OCI-LY7 (cell line): ENCODE data around the gene CINP. TPM values are rescaled to one million over a fixed set of nuclear protein-coding genes. Genes with fewer than 3 reads are reported as not detected.
"Not testable (repeated sequence)": the region's sequence is repeated elsewhere in the genome, so short reads cannot be mapped to it uniquely, and the experiment has no call there.

Experiments used
- BruUV-seq: library from RNA; stranded (reverse); fragments of 400-500 nt; replicated peaks from 2 replicates; lab custom pipeline; 2021; lab: Mats Ljungman, UMichigan
- CTCF ChIA-PET: fragments of 300-600 bp; sonication (Branson Sonifier 250); formaldehyde crosslinking; loops from one replicate; lab custom pipeline; 2022; ENCODE audit warnings: antibody characterized with exemption; ENCODE audit not compliant: unreplicated experiment; lab: Charles Lee
- POLR2A ChIA-PET: fragments of 300-600 bp; sonication (Branson Sonifier 250); formaldehyde crosslinking; loops from one replicate; lab custom pipeline; 2022; ENCODE audit warnings: antibody characterized with exemption; lab: Charles Lee
- DNase-seq: peaks from one replicate; pipeline ENCODE4 v3.0.0-alpha.2; 2015; ENCODE audit warnings: low spot score
- H2AFZ ChIP-seq: fragments of 200-600 bp; sonication (generic), shearing (Covaris generic); 2 replicates; pipeline ENCODE4 v1.6.1; 2014; ENCODE audit warnings: mild to moderate bottlenecking, antibody characterized with exemption, low read length, moderate library complexity
- H3K27ac ChIP-seq: fragments of 200-600 bp; sonication (generic); 2 replicates; pipeline ENCODE4 v1.5.1; 2014; ENCODE audit warnings: mixed run types, low read depth, mild to moderate bottlenecking, moderate library complexity, low read length, inconsistent platforms; ENCODE audit not compliant: poor library complexity, severe bottlenecking
- H3K36me3 ChIP-seq: fragments of 200-600 bp; sonication (generic); 2 replicates; pipeline ENCODE4 v1.6.1; 2014; ENCODE audit warnings: mild to moderate bottlenecking, antibody characterized with exemption, low read length, moderate library complexity, mixed read lengths; ENCODE audit not compliant: insufficient read depth
- H3K4me1 ChIP-seq: fragments of 200-600 bp; sonication (generic); 2 replicates; pipeline ENCODE4 v1.5.1; 2014; ENCODE audit warnings: mild to moderate bottlenecking, low read length; ENCODE audit not compliant: insufficient read depth, poor library complexity, severe bottlenecking
- H3K4me2 ChIP-seq: fragments of 200-600 bp; sonication (generic); 2 replicates; pipeline ENCODE4 v1.6.1; 2014; ENCODE audit warnings: mild to moderate bottlenecking, low read length
- H3K4me3 ChIP-seq: fragments of 200-600 bp; sonication (generic); 2 replicates; pipeline ENCODE4 v1.5.1; 2014; ENCODE audit warnings: mild to moderate bottlenecking, low read depth, low read length; ENCODE audit not compliant: poor library complexity, severe bottlenecking
- H3K79me2 ChIP-seq: fragments of 200-600 bp; sonication (generic); 2 replicates; pipeline ENCODE4 v1.6.1; 2016; ENCODE audit warnings: low read depth, mild to moderate bottlenecking, low read length, moderate library complexity, mixed read lengths; ENCODE audit not compliant: insufficient read depth
- H3K9me2 ChIP-seq: fragments of 200-600 bp; sonication (generic); 2 replicates; pipeline ENCODE4 v1.6.1; 2016; ENCODE audit warnings: mild to moderate bottlenecking, low read length, mixed read lengths; ENCODE audit not compliant: insufficient read depth
- H3K9me3 ChIP-seq: fragments of 200-600 bp; sonication (generic); 2 replicates; pipeline ENCODE4 v1.6.1; 2014; ENCODE audit warnings: mild to moderate bottlenecking, mixed run types, low read length, mixed read lengths
- H4K20me1 ChIP-seq: fragments of 200-600 bp; sonication (generic); 2 replicates; pipeline ENCODE4 v1.6.1; 2014; ENCODE audit warnings: mild to moderate bottlenecking, antibody characterized with exemption, low read length, moderate library complexity, mixed read lengths; ENCODE audit not compliant: insufficient read depth
- EZH2phosphoT487 ChIP-seq: fragments of 200-600 bp; sonication (generic); IDR thresholded peaks from 2 replicates; pipeline ENCODE4 v1.6.1; 2018; ENCODE audit warnings: low read depth, borderline replicate concordance, mild to moderate bottlenecking, mixed run types, antibody characterized with exemption, low read length, moderate library complexity, mixed read lengths
- intact Hi-C: fragments of 100-400 bp; cut with micrococcal nuclease; formaldehyde crosslinking; loops from one replicate; pipeline ENCODE4 v1.10.0; 2022; ENCODE audit not compliant: unreplicated experiment
- total RNA-seq, 2 experiments: library from RNA; depleted of rRNA in 1 of 2; stranded (reverse); fragments of >200 nt in 1 of 2; shearing (Covaris generic) in 1 of 2; gene quantifications; 2 replicates each; pipeline ENCODE4 v1.2.3, GENCODE V29; 2014 to 2022
- TF ChIP-seq, protein P1 (sequence below): fragments of 200-600 bp; sonication (generic); conservative IDR thresholded peaks from 2 replicates; pipeline ENCODE4 v1.5.1; 2014; ENCODE audit warnings: mild to moderate bottlenecking, antibody characterized with exemption, low read length, moderate library complexity, mixed read lengths

Gene CINP
- total RNA-seq, 2 experiments from 2014 or later, result 28.2 to 29.8 TPM

DNA sequence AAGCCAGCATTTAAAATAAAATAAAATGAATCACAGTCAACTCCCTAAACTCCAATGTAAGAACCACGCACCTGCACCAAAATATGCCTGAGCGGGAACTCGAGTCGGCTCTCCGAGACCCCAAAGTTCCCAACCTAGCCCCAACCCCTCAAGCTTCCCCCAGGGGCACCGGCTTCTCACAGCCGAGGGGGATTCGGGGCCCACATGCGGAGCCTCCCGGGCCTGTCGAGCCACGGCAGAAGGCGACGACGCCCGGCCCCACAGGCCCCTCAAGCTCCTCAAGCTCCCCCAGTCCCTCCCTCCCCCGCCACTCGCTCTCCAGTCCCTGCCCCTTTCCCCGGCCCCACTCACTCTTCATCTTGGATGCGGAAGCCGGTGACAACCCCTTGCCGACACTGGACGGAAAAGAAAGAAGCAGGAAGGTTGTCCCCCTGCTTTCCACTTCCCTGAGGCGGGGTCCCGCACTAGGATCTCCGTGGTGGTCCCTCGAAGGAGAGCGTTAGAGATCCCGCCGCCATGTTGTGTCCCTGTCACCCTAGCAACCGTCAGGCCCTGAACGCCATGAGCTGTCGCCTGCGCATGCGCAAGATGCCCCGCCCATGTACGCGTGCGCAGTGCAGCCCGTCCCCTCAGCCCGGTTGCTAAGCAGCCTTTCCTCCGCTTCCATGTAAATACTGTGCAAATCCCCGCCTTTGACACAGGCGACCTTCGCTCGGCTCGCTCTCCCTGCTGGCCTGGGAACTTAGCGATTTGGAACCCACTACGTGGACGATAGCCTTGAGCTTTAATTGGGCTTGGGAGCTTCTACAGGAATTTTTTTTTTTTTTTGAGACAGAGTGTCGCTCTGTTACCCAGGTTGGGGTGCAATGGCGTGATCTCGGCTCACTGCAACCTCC is 57.8 kb downstream of the CINP start, which contains the start of gene MOK:
Gene MOK (minus strand): TSS at position 554 of the 896 bp plus-strand sequence. CDS start 196 bp downstream, at position 358.
- CTCF ChIA-PET, result no interaction called here
- Histone ChIP-seq H3K4me1 (peaks cover 6% of the 10 kb centered on the region), H3K9me3 (no peaks in the 10 kb centered on the region), H3K36me3 (no peaks in the 10 kb centered on the region), H3K9me2 (no peaks in the 10 kb centered on the region), H3K4me3 (peak within 1 kb of the TSS; percentile 76), H3K27ac (no peak within 1 kb of the TSS), H4K20me1 (no peaks in the 10 kb centered on the region), H2AFZ (peak within 1 kb of the TSS; percentile 81), H3K79me2 (no peaks in the 10 kb centered on the region), H3K4me2 (peak within 1 kb of the TSS; percentile 72)
- POLR2A ChIA-PET, result interaction anchor here (0.5 to 1.8 kb wide), 12 partner anchors 9 to 730 kb away, joined by 3 to 7 read pairs (median 4); partner anchors contain the start of gene ZNF839
- intact Hi-C loops, result loop anchor here (1.0 kb wide), 1 partner anchor 11 kb away; no protein-coding TSS in a partner anchor
- TF ChIP-seq, protein P1, sequence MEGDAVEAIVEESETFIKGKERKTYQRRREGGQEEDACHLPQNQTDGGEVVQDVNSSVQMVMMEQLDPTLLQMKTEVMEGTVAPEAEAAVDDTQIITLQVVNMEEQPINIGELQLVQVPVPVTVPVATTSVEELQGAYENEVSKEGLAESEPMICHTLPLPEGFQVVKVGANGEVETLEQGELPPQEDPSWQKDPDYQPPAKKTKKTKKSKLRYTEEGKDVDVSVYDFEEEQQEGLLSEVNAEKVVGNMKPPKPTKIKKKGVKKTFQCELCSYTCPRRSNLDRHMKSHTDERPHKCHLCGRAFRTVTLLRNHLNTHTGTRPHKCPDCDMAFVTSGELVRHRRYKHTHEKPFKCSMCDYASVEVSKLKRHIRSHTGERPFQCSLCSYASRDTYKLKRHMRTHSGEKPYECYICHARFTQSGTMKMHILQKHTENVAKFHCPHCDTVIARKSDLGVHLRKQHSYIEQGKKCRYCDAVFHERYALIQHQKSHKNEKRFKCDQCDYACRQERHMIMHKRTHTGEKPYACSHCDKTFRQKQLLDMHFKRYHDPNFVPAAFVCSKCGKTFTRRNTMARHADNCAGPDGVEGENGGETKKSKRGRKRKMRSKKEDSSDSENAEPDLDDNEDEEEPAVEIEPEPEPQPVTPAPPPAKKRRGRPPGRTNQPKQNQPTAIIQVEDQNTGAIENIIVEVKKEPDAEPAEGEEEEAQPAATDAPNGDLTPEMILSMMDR, result no peak
- TF ChIP-seq EZH2phosphoT487, result no peak
- DNase-seq, result peak; percentile 94
- no TSS peak for BruUV-seq

DNA sequence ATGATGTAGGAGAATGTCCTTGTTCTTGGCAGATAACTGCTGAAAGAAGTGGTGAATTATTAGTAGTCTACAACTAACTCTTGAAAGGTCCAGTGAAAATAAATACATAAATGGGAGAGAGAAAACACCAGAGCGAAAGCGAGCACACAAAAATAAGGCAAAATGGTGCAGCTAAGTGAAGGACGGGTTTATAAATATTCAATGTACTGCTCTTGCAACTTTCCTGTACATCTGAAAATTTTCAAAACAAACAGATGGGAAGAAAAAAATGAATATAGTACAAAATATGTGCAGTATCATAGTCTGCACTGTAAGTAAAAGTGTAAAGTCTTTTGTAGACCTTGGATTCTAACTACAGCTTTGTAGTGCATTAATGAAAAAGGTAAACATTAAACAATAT is 59.0 kb downstream of the CINP start:
- no peaks in the 10 kb centered on the region for H4K20me1 ChIP-seq
- no peaks in the 10 kb centered on the region for H3K9me3 ChIP-seq
- CTCF ChIA-PET, result no interaction called here
- TF ChIP-seq EZH2phosphoT487, result no peak
- TF ChIP-seq, protein P1, result no peak
- no peak for DNase-seq
- no peaks in the 10 kb centered on the region for H3K36me3 ChIP-seq
- H3K4me2 ChIP-seq, result no peak overlapping the region
- H3K27ac ChIP-seq, result no peak overlapping the region
- H3K4me3 ChIP-seq, result no peak overlapping the region
- H3K4me1 ChIP-seq, result peaks cover 6% of the 10 kb centered on the region
- no TSS peak for BruUV-seq
- no peaks in the 10 kb centered on the region for H3K9me2 ChIP-seq
- intact Hi-C loops, result no loop called here
- no peaks in the 10 kb centered on the region for H3K79me2 ChIP-seq
- POLR2A ChIA-PET, result no interaction called here
- peak overlapping the region; percentile 81; the same call in 1 of the 2 replicates for H2AFZ ChIP-seq

DNA sequence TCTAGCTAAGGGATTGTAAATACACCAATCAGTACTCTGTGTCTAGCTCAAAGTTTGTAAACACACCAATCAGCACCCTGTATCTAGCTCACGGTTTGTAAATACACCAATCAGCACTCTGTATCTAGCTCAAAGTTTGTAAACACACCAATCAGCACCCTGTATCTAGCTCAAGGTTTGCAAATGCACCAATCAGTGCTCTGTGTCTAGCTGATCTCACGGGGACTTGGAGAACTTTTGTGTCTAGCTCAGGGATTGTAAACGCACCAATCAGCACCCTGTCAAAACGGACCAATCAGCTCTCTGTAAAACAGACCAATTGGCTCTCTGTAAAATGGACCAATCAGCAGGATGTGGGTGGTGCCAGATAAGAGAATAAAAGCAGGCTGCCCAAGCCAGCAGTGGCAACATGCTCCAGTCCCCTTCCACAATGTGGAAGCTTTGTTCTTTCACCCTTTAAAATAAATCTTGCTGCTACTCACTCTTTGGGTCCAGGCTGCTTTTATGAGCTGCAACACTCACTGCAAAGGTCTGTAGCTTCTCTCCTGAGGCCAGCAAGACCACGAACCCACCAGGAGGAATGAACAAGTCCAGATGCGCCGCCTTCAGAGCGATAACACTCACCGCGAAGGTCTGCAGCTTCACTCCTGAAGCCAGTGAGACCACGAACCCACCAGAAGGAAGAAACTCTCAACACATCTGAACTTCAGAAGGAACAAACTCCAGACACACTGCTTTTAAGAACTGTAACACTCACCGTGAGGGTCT is 64.2 kb downstream of the CINP start:
- DNase-seq, intact Hi-C loops, BruUV-seq: not testable (repeated sequence)

More for the DNA sequence above, 64.2 kb downstream of the CINP start:
- H2AFZ ChIP-seq, H3K9me2 ChIP-seq, H3K79me2 ChIP-seq, H3K4me3 ChIP-seq, H3K27ac ChIP-seq, H3K4me1 ChIP-seq, H3K36me3 ChIP-seq, CTCF ChIA-PET, H4K20me1 ChIP-seq, H3K9me3 ChIP-seq, H3K4me2 ChIP-seq: not testable (repeated sequence)
- POLR2A ChIA-PET, result interaction anchor here (0.6 to 1.0 kb wide), 3 partner anchors 19 to 174 kb away, joined by 3 read pairs; no protein-coding TSS in a partner anchor
